Measurements from ENCODE around the gene PATE3. TPM values are rescaled to one million over a fixed set of nuclear protein-coding genes. Genes with fewer than 3 reads are reported as not detected.
A peak's percentile ranks its signal among the peaks of the same experiment; 100 is the strongest.

PATE3 gene
- polyA plus RNA-seq, 1 of the 3 experiments (the other 2 are of a cell fraction), result not detected

- DNase-seq, result no peak
- no peak within 1 kb of the TSS for H3K4me3 ChIP-seq (ENCODE audit: low read depth in 2 of 2, low read length in 1 of 2)
- no peak within 1 kb of the TSS for H3K9ac ChIP-seq
- TF ChIP-seq RCOR1 (IDR thresholded peaks at IDR 0.05; ENCODE audit: low read length), result no peak
- TF ChIP-seq ELF1 (IDR thresholded peaks at IDR 0.05), result no peak
- TF ChIP-seq CTCF (IDR thresholded peaks at IDR 0.05), result no peak
- no peak for TF ChIP-seq GABPA (IDR thresholded peaks at IDR 0.05; ENCODE audit: low read depth)
- no peak for TF ChIP-seq RXRA (IDR thresholded peaks at IDR 0.05; ENCODE audit: borderline replicate concordance, low read depth)
- TF ChIP-seq SMC3 (IDR thresholded peaks at IDR 0.05; ENCODE audit: low read depth, low read length), result no peak
- TF ChIP-seq MEF2A (IDR thresholded peaks at IDR 0.05; ENCODE audit: borderline replicate concordance, low read depth), result no peak
- TF ChIP-seq JUND (IDR thresholded peaks at IDR 0.05), result no peak
- no peak for TF ChIP-seq GATA2 (CRISPR knock-in tag; IDR thresholded peaks at IDR 0.05)
- no peak for TF ChIP-seq MAX (IDR thresholded peaks at IDR 0.05; ENCODE audit: low read depth)
- TF ChIP-seq YY1 (IDR thresholded peaks at IDR 0.05; ENCODE audit: low read depth), result no peak
- no peak for TF ChIP-seq NFIC (IDR thresholded peaks at IDR 0.05; ENCODE audit: borderline replicate concordance)
- no peak for TF ChIP-seq POLR2AphosphoS5 (IDR thresholded peaks at IDR 0.05; ENCODE audit: low read depth, low read length)
- TF ChIP-seq USF2 (IDR thresholded peaks at IDR 0.05; ENCODE audit: borderline replicate concordance, low read depth, low read length), result no peak
- no peak for TF ChIP-seq SIN3A (IDR thresholded peaks at IDR 0.05; ENCODE audit: borderline replicate concordance, low read depth, low read length)
- TF ChIP-seq EZH2phosphoT487 (IDR thresholded peaks at IDR 0.05; ENCODE audit: borderline replicate concordance, low read depth), result no peak
- no peak for TF ChIP-seq TCF12 (IDR thresholded peaks at IDR 0.05)
- peak within 1 kb of the TSS; percentile 29; the same call in 1 of the 2 replicates for H2AFZ ChIP-seq (ENCODE audit: low read depth)
- H3K4me1 ChIP-seq (ENCODE audit: control insufficient read depth in 1 of 2, insufficient read depth in 2 of 2, low read depth in 1 of 2, low read length in 1 of 2), result peaks cover 0 to 17% of the 10 kb centered on the region in 2 experiments; a peak in 1 of 4 replicates
- H3K27ac ChIP-seq (ENCODE audit: low read depth in 2 of 2, low read length in 1 of 2), result no peak within 1 kb of the TSS
- H3F3A ChIP-seq (replicated peaks; ENCODE audit: insufficient read depth), result peaks cover 4% of the 10 kb centered on the region
- H3K36me3 ChIP-seq (replicated peaks in 1 of 2; ENCODE audit: control insufficient read depth in 1 of 2, insufficient read depth in 2 of 2, low read length in 1 of 2), result no peaks in the 10 kb centered on the region
- POLR2A ChIA-PET, result no interaction called here
- H3K27me3 ChIP-seq (ENCODE audit: insufficient read depth), result no peaks in the 10 kb centered on the region
- H3K4me2 ChIP-seq, result peak within 1 kb of the TSS; percentile 13; the same call in 1 of the 2 replicates
- no peaks in the 10 kb centered on the region for H3K9me3 ChIP-seq
- CTCF ChIA-PET, result no interaction called here
- H4K20me1 ChIP-seq (ENCODE audit: insufficient read depth), result no peaks in the 10 kb centered on the region
- no peaks in the 10 kb centered on the region for H3K79me2 ChIP-seq (ENCODE audit: insufficient read depth)
- H3K9me2 ChIP-seq, result no peaks in the 10 kb centered on the region
These were observed 9.2 kb upstream of the PATE3 start, which contains the start of gene PATE2 for GRCh38 chr11:125778728-125779127. Gene PATE2, minus strand, starts transcription at chr11:125778828. Its CDS starts 55 bp downstream, at chr11:125778773.

- H2AFZ ChIP-seq (ENCODE audit: low read depth), result no peak overlapping the region
- no peak for DNase-seq
- no peak overlapping the region for H3K4me3 ChIP-seq (ENCODE audit: low read depth in 2 of 2, low read length in 1 of 2)
- no peaks in the 10 kb centered on the region for H3K79me2 ChIP-seq (ENCODE audit: insufficient read depth)
- H3F3A ChIP-seq (replicated peaks; ENCODE audit: insufficient read depth), result no peaks in the 10 kb centered on the region
- no peaks in the 10 kb centered on the region for H3K9me2 ChIP-seq
- no peaks in the 10 kb centered on the region for H3K36me3 ChIP-seq (replicated peaks in 1 of 2; ENCODE audit: control insufficient read depth in 1 of 2, insufficient read depth in 2 of 2, low read length in 1 of 2)
- no peak overlapping the region for H3K27ac ChIP-seq (ENCODE audit: low read depth in 2 of 2, low read length in 1 of 2)
- ChIA-PET CTCF (no interaction called here), POLR2A (no interaction called here)
- 1% methylated on average over 2 of the region's 2 CpGs for WGBS (ENCODE audit: low lambda C conversion rate)
- H4K20me1 ChIP-seq (ENCODE audit: insufficient read depth), result no peaks in the 10 kb centered on the region
- H3K9me3 ChIP-seq, result no peaks in the 10 kb centered on the region
- H3K27me3 ChIP-seq (ENCODE audit: insufficient read depth), result no peaks in the 10 kb centered on the region
- H3K4me1 ChIP-seq (ENCODE audit: control insufficient read depth in 1 of 2, insufficient read depth in 2 of 2, low read depth in 1 of 2, low read length in 1 of 2), result no peaks in the 10 kb centered on the region
- H3K9ac ChIP-seq, result no peak overlapping the region
- no peak overlapping the region for H3K4me2 ChIP-seq
- no peak for TF ChIP-seq CTCF (IDR thresholded peaks at IDR 0.05)
- TF ChIP-seq NRF1 (IDR thresholded peaks at IDR 0.05; ENCODE audit: low read depth, low read length), result no peak
- TF ChIP-seq FOXM1 (IDR thresholded peaks at IDR 0.05; ENCODE audit: low read depth), result no peak
- no peak for TF ChIP-seq MAX (IDR thresholded peaks at IDR 0.05; ENCODE audit: low read depth)
- TF ChIP-seq YY1 (IDR thresholded peaks at IDR 0.05; ENCODE audit: low read depth), result no peak
- TF ChIP-seq TAF1 (IDR thresholded peaks at IDR 0.05; ENCODE audit: borderline replicate concordance, low read depth, low read length), result no peak
- no peak for TF ChIP-seq RXRA (IDR thresholded peaks at IDR 0.05; ENCODE audit: borderline replicate concordance, low read depth)
- no peak for TF ChIP-seq SIN3A (IDR thresholded peaks at IDR 0.05; ENCODE audit: borderline replicate concordance, low read depth, low read length)
- TF ChIP-seq FOSL2 (IDR thresholded peaks at IDR 0.05; ENCODE audit: borderline replicate concordance, low read depth), result no peak
- TF ChIP-seq IRF3 (IDR thresholded peaks at IDR 0.05; ENCODE audit: low read depth, low read length), result no peak
- no peak for TF ChIP-seq GABPA (IDR thresholded peaks at IDR 0.05; ENCODE audit: low read depth)
These were observed 3.2 kb upstream of the PATE3 start for GRCh38 chr11:125784678-125785077.

All from SK-N-SH (cell line).